OCI-LY7 (cell line): ENCODE results near the gene FAM120C. TPM values are rescaled to one million over a fixed set of nuclear protein-coding genes. Genes with fewer than 3 reads are reported as not detected.

Experiments
- BruUV-seq: library from RNA; stranded (reverse); fragments of 400-500 nt; replicated peaks from 2 replicates; lab custom pipeline; 2021; lab: Mats Ljungman, UMichigan
- CTCF ChIA-PET: fragments of 300-600 bp; sonication (Branson Sonifier 250); formaldehyde crosslinking; loops from one replicate; lab custom pipeline; 2022; ENCODE audit warnings: antibody characterized with exemption; ENCODE audit not compliant: unreplicated experiment; lab: Charles Lee
- POLR2A ChIA-PET: fragments of 300-600 bp; sonication (Branson Sonifier 250); formaldehyde crosslinking; loops from one replicate; lab custom pipeline; 2022; ENCODE audit warnings: antibody characterized with exemption; lab: Charles Lee
- DNase-seq: peaks from one replicate; pipeline ENCODE4 v3.0.0-alpha.2; 2015; ENCODE audit warnings: low spot score
- H2AFZ ChIP-seq: fragments of 200-600 bp; sonication (generic), shearing (Covaris generic); 2 replicates; pipeline ENCODE4 v1.6.1; 2014; ENCODE audit warnings: mild to moderate bottlenecking, antibody characterized with exemption, low read length, moderate library complexity
- H3K27ac ChIP-seq: fragments of 200-600 bp; sonication (generic); 2 replicates; pipeline ENCODE4 v1.5.1; 2014; ENCODE audit warnings: mixed run types, low read depth, mild to moderate bottlenecking, moderate library complexity, low read length, inconsistent platforms; ENCODE audit not compliant: poor library complexity, severe bottlenecking
- H3K36me3 ChIP-seq: fragments of 200-600 bp; sonication (generic); 2 replicates; pipeline ENCODE4 v1.6.1; 2014; ENCODE audit warnings: mild to moderate bottlenecking, antibody characterized with exemption, low read length, moderate library complexity, mixed read lengths; ENCODE audit not compliant: insufficient read depth
- H3K4me1 ChIP-seq: fragments of 200-600 bp; sonication (generic); 2 replicates; pipeline ENCODE4 v1.5.1; 2014; ENCODE audit warnings: mild to moderate bottlenecking, low read length; ENCODE audit not compliant: insufficient read depth, poor library complexity, severe bottlenecking
- H3K4me2 ChIP-seq: fragments of 200-600 bp; sonication (generic); 2 replicates; pipeline ENCODE4 v1.6.1; 2014; ENCODE audit warnings: mild to moderate bottlenecking, low read length
- H3K4me3 ChIP-seq: fragments of 200-600 bp; sonication (generic); 2 replicates; pipeline ENCODE4 v1.5.1; 2014; ENCODE audit warnings: mild to moderate bottlenecking, low read depth, low read length; ENCODE audit not compliant: poor library complexity, severe bottlenecking
- H3K79me2 ChIP-seq: fragments of 200-600 bp; sonication (generic); 2 replicates; pipeline ENCODE4 v1.6.1; 2016; ENCODE audit warnings: low read depth, mild to moderate bottlenecking, low read length, moderate library complexity, mixed read lengths; ENCODE audit not compliant: insufficient read depth
- H3K9me2 ChIP-seq: fragments of 200-600 bp; sonication (generic); 2 replicates; pipeline ENCODE4 v1.6.1; 2016; ENCODE audit warnings: mild to moderate bottlenecking, low read length, mixed read lengths; ENCODE audit not compliant: insufficient read depth
- H3K9me3 ChIP-seq: fragments of 200-600 bp; sonication (generic); 2 replicates; pipeline ENCODE4 v1.6.1; 2014; ENCODE audit warnings: mild to moderate bottlenecking, mixed run types, low read length, mixed read lengths
- H4K20me1 ChIP-seq: fragments of 200-600 bp; sonication (generic); 2 replicates; pipeline ENCODE4 v1.6.1; 2014; ENCODE audit warnings: mild to moderate bottlenecking, antibody characterized with exemption, low read length, moderate library complexity, mixed read lengths; ENCODE audit not compliant: insufficient read depth
- CTCF ChIP-seq: fragments of 200-600 bp; sonication (generic); conservative IDR thresholded peaks from 2 replicates; pipeline ENCODE4 v1.5.1; 2014; ENCODE audit warnings: mild to moderate bottlenecking, antibody characterized with exemption, low read length, moderate library complexity, mixed read lengths
- EZH2phosphoT487 ChIP-seq: fragments of 200-600 bp; sonication (generic); IDR thresholded peaks from 2 replicates; pipeline ENCODE4 v1.6.1; 2018; ENCODE audit warnings: low read depth, borderline replicate concordance, mild to moderate bottlenecking, mixed run types, antibody characterized with exemption, low read length, moderate library complexity, mixed read lengths
- intact Hi-C: fragments of 100-400 bp; cut with micrococcal nuclease; formaldehyde crosslinking; loops from one replicate; pipeline ENCODE4 v1.10.0; 2022; ENCODE audit not compliant: unreplicated experiment
- total RNA-seq, 2 experiments: library from RNA; depleted of rRNA in 1 of 2; stranded (reverse); fragments of >200 nt in 1 of 2; shearing (Covaris generic) in 1 of 2; gene quantifications; 2 replicates each; pipeline ENCODE4 v1.2.3, GENCODE V29; 2014 to 2022

Gene FAM120C
- total RNA-seq, 2 experiments from 2014 or later = 21.4 to 22.2 TPM

- Histone ChIP-seq H3K36me3 (peaks cover 23% of the 10 kb centered on the region), H3K4me2 (peak within 1 kb of the TSS; percentile 94), H3K4me1 (peaks cover 13% of the 10 kb centered on the region), H4K20me1 (no peaks in the 10 kb centered on the region), H3K9me3 (no peaks in the 10 kb centered on the region), H2AFZ (peak within 1 kb of the TSS; percentile 93; the same call in 1 of the 2 replicates), H3K27ac (peak within 1 kb of the TSS; percentile 88), H3K9me2 (no peaks in the 10 kb centered on the region), H3K79me2 (peaks cover 8% of the 10 kb centered on the region), H3K4me3 (peak within 1 kb of the TSS; percentile 92)
- BruUV-seq = no TSS peak
- ChIA-PET POLR2A (interaction anchor here (0.6 to 1.0 kb wide), 2 partner anchors 114 to 595 kb away, joined by 3 read pairs; no protein-coding TSS in a partner anchor), CTCF (no interaction called here)
- intact Hi-C loops = loop anchor here (1.0 to 10.0 kb wide), 3 partner anchors 139 to 1118 kb away; partner anchors contain the start of genes FAM120C and HUWE1
- TF ChIP-seq EZH2phosphoT487 = no peak
- no peak for TF ChIP-seq CTCF
- peak; percentile 94 for DNase-seq
Measured at GRCh38 chrX:54044126-54044876, 138.8 kb downstream of the FAM120C start, which contains the start of gene PHF8. PHF8 (minus strand) TSS chrX:54044473; CDS start chrX:54042728, 1,745 bp downstream.

GRCh38 chrX:54043541-54044125, 139.4 kb downstream of the FAM120C start:
- Histone ChIP-seq H3K27ac (peak overlapping the region; percentile 88), H3K9me2 (no peaks in the 10 kb centered on the region), H3K4me2 (peak overlapping the region; percentile 92), H2AFZ (peak overlapping the region; percentile 79; the same call in 1 of the 2 replicates), H4K20me1 (no peaks in the 10 kb centered on the region), H3K9me3 (no peaks in the 10 kb centered on the region), H3K79me2 (peaks cover 8% of the 10 kb centered on the region), H3K36me3 (peaks cover 28% of the 10 kb centered on the region), H3K4me1 (peaks cover 13% of the 10 kb centered on the region), H3K4me3 (peak overlapping the region; percentile 92)
- ChIA-PET CTCF (interaction anchor here (0.7 kb wide), 1 partner anchor 361 kb away, joined by 3 read pairs; no protein-coding TSS in a partner anchor), POLR2A (interaction anchor here (1.2 kb wide), 1 partner anchor 140 kb away, joined by 3 read pairs; the partner anchor contains the start of gene FAM120C)
- TF ChIP-seq CTCF (no peak), EZH2phosphoT487 (no peak)
- BruUV-seq = no TSS peak
- DNase-seq = peak; percentile 52
- intact Hi-C loops = loop anchor here (1.0 to 10.0 kb wide), 3 partner anchors 140 to 1119 kb away; partner anchors contain the start of genes FAM120C and HUWE1
